Stimulated activated CD4-positive, alpha-beta T cell treated with anti-CD3 and anti-CD28 coated beads, Interleukin-12 subunit alpha, Interleukin-12 subunit beta, amount 100 ng/mL, for 24 hours (primary cell): ENCODE measurements around the gene UBE2L5.

ENCODE experiments used
- DNase-seq, 2 experiments: peaks; one replicate each; pipeline ENCODE4 v3.0.0-alpha.2; 2020; ENCODE audit warnings: low read depth in 2 of 2

The UBE2L5 gene

DNA sequence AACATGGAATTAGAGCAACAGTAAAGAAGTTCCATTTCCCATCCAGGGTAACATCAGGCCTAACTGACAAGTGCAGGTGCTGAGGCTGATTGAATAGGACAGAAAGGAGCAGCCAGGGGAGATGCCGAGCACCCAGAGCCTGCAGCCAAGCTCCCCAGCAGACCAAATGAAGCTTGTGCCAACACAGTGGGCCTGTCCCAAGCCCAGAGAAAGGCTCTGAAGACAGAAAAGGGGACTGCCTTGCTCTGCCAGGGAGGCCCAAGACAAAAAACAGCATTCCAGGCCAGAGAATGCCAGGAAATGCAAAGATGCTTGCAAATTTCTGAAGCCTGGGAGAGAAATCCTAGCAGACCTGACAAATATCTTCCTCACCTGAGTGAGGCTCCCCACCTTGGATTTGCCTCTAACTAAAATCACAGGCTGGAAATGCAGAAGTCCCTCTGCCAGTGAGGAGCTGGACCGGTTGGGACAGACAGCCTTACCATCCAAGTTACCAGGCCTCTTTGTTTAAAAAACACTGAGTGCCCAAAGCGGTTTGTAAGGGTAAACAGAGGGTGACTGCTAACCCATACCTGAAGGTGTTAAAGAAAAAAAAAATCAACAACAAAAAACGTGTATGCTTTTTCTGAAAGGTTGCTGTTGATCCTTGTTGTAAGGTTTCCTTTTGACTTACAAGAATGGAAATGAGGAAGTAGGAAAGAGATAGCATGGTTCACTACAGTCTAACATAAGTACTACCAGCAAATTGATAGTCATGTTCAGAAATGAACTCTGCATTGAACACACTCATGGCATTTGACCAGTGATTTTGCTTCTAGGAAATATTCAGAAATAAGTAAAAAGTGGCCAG is 55.3 kb downstream of the UBE2L5 start:
- no peak for DNase-seq
